Endothelial cell of umbilical vein (primary cell): ENCODE measurements around the gene PIM2. TPM values are rescaled to one million over a fixed set of nuclear protein-coding genes. Genes with fewer than 3 reads are reported as not detected.

Experiments
- BruUV-seq: library from RNA; stranded (reverse); fragments of 400-500 nt; replicated peaks from 2 replicates; lab custom pipeline; 2021; lab: Mats Ljungman, UMichigan
- CTCF ChIA-PET: fragments of 300-600, 350-600 bp; sonication (Branson Sonifier 250); formaldehyde crosslinking; loops from one replicate; lab custom pipeline; 2021; ENCODE audit warnings: antibody characterized with exemption, inconsistent platforms; lab: Charles Lee
- POLR2A ChIA-PET: fragments of 300-600, 350-600 bp; sonication (Branson Sonifier 250); formaldehyde crosslinking; loops from one replicate; lab custom pipeline; 2021; ENCODE audit warnings: antibody characterized with exemption, inconsistent platforms; lab: Charles Lee
- DNase-seq: peaks from one replicate; pipeline ENCODE4 v3.0.0-alpha.2; 2011; ENCODE audit warnings: low read depth, low spot score
- FAIRE-seq: peaks from 2 replicates; lab custom pipeline; 2011; peaks lifted over from hg19 to GRCh38; lab: Jason Lieb, UNC
- H2AFZ ChIP-seq: 2 replicates; pipeline ENCODE4 v1.6.0; 2012; ENCODE audit warnings: low read depth, low read length, control low read depth, inconsistent platforms
- H3K27ac ChIP-seq: 2 replicates; pipeline ENCODE4 v1.5.1; 2011; ENCODE audit warnings: low read depth, mild to moderate bottlenecking, control low read depth, low read length, moderate library complexity; ENCODE audit not compliant: insufficient read depth
- H3K27me3 ChIP-seq, 2 experiments: 2 replicates each; pipeline versions ENCODE4 v1.6.0 to v1.6.1; 2011; ENCODE audit warnings: low read length in 2 of 2, mixed read lengths in 1 of 2; ENCODE audit not compliant: control insufficient read depth in 2 of 2, insufficient read depth in 2 of 2
- H3K36me3 ChIP-seq, 2 experiments: 2 replicates in 1 of 2; 3 replicates in 1 of 2; pipeline ENCODE4 v1.5.1; 2011; ENCODE audit warnings: low read length in 2 of 2, mild to moderate bottlenecking in 1 of 2, moderate library complexity in 1 of 2; ENCODE audit not compliant: control insufficient read depth in 2 of 2, insufficient read depth in 2 of 2; ENCODE audit errors: extremely low read depth in 1 of 2
- H3K4me1 ChIP-seq: 3 replicates; pipeline ENCODE4 v1.5.1; 2011; ENCODE audit warnings: mild to moderate bottlenecking, low read length; ENCODE audit not compliant: control insufficient read depth, insufficient read depth; ENCODE audit errors: extremely low read depth
- H3K4me2 ChIP-seq: 2 replicates; pipeline ENCODE4 v1.6.1; 2011; ENCODE audit warnings: low read length, control low read depth, mixed read lengths; ENCODE audit not compliant: insufficient read depth
- H3K4me3 ChIP-seq, 3 experiments: fragments of 200-600 bp in 1 of 3; sonication (generic), shearing (Covaris generic) in 1 of 3; replicated peaks in 1 of 3; 2 replicates each; pipeline ENCODE4 v1.5.1; 2011 to 2016; ENCODE audit warnings: control low read depth in 3 of 3, low read length in 3 of 3, mild to moderate bottlenecking in 2 of 3, inconsistent platforms in 1 of 3, low read depth in 1 of 3, moderate library complexity in 1 of 3; ENCODE audit not compliant: insufficient read depth in 1 of 3
- H3K79me2 ChIP-seq: 2 replicates; pipeline ENCODE4 v1.6.0; 2012; ENCODE audit warnings: low read length, inconsistent platforms; ENCODE audit not compliant: control insufficient read depth, insufficient read depth
- H3K9ac ChIP-seq: replicated peaks from 2 replicates; pipeline ENCODE3; 2011; ENCODE audit warnings: low read length, control low read depth; ENCODE audit not compliant: insufficient read depth; ENCODE audit errors: extremely low read depth
- H3K9me1 ChIP-seq: replicated peaks from 3 replicates; pipeline ENCODE4 v1.6.0; 2011; ENCODE audit warnings: mild to moderate bottlenecking, low read length; ENCODE audit not compliant: control insufficient read depth, insufficient read depth; ENCODE audit errors: extremely low read depth
- H3K9me3 ChIP-seq: replicated peaks from 2 replicates; pipeline ENCODE4 v1.5.1; 2012; ENCODE audit warnings: low read length, inconsistent platforms; ENCODE audit not compliant: control insufficient read depth, insufficient read depth
- H4K20me1 ChIP-seq: replicated peaks from 2 replicates; pipeline ENCODE3; 2011; ENCODE audit warnings: mild to moderate bottlenecking, low read length; ENCODE audit not compliant: control insufficient read depth, insufficient read depth; ENCODE audit errors: extremely low read depth
- CTCF ChIP-seq, 2 donors: IDR thresholded peaks; 1 replicate in 1 of 2; 2 replicates in 1 of 2; pipeline ENCODE4 v1.5.1; 2011; ENCODE audit warnings: low read length in 2 of 2, mild to moderate bottlenecking in 2 of 2, moderate library complexity in 2 of 2, control low read depth in 1 of 2, inconsistent platforms in 1 of 2, low read depth in 1 of 2; ENCODE audit not compliant: insufficient read depth in 1 of 2; ENCODE audit errors: extremely low read depth in 1 of 2
- EZH2 ChIP-seq: IDR thresholded peaks from 2 replicates; pipeline ENCODE4 v1.6.1; 2012; ENCODE audit warnings: borderline replicate concordance, low read depth, mild to moderate bottlenecking, moderate library complexity, low read length, inconsistent platforms; ENCODE audit not compliant: severe bottlenecking
- FOS ChIP-seq: IDR thresholded peaks from 2 replicates; pipeline ENCODE4 v1.6.1; 2011; ENCODE audit warnings: mild to moderate bottlenecking, low read length, moderate library complexity, borderline replicate concordance; ENCODE audit not compliant: insufficient read depth
- JUN ChIP-seq: IDR thresholded peaks from 2 replicates; pipeline ENCODE4 v1.6.1; 2011; ENCODE audit warnings: borderline replicate concordance, low read depth; ENCODE audit not compliant: insufficient read length, insufficient read depth
- MAX ChIP-seq: IDR thresholded peaks from 2 replicates; pipeline ENCODE4 v1.6.1; 2011; ENCODE audit not compliant: insufficient read depth, insufficient read length
- MYC ChIP-seq: IDR thresholded peaks from one replicate; pipeline ENCODE4 v1.6.1; 2011; ENCODE audit warnings: mild to moderate bottlenecking, low read depth, low read length
- POLR2AphosphoS5 ChIP-seq: IDR thresholded peaks from 2 replicates; pipeline ENCODE4 v1.6.1; 2012; ENCODE audit warnings: low read depth, mild to moderate bottlenecking, control low read depth, low read length, moderate library complexity; ENCODE audit not compliant: insufficient read depth
- dilution Hi-C: fragments of 300-500 bp; cut with MboI; formaldehyde crosslinking; loops from one replicate; pipeline ENCODE4 v1.15.0; 2019; ENCODE audit warnings: low sequenced_read_pairs; ENCODE audit not compliant: extremely low pct_ligation_motif_present
- intact Hi-C: fragments of 100-400 bp; cut with micrococcal nuclease; formaldehyde crosslinking; loops from one replicate; pipeline ENCODE4 v1.10.0; 2022
- polyA plus RNA-seq, 4 experiments: library from polyadenylated mRNA; depleted of rRNA in 3 of 4; stranded (reverse) in 3 of 4; unstranded in 1 of 4; fragments of >200 nt; gene quantifications; 2 replicates each; pipeline versions ENCODE4 v1.2.1 to v1.2.3, GENCODE V29; 2011 to 2012; ENCODE audit warnings: missing spikeins in 1 of 4
- total RNA-seq: library from RNA; stranded (reverse); gene quantifications from 2 replicates; pipeline ENCODE4 v1.2.3, GENCODE V29; 2021

Gene PIM2
- total and polyA plus RNA-seq, 2 donors (not counting 3 experiments of a cell fraction or from before 2014, with no cell fraction given): 7.4 to 7.5 TPM

- ChIA-PET CTCF (no interaction called here), POLR2A (no interaction called here)
- DNase-seq (no peak), FAIRE-seq (peak; percentile 28)
- Histone ChIP-seq H3K9me1 (no peaks in the 10 kb centered on the region), H3K4me1 (no peaks in the 10 kb centered on the region), H3K79me2 (peaks cover 6% of the 10 kb centered on the region), H3K27ac (no peak overlapping the region), H3K9me3 (no peaks in the 10 kb centered on the region), H3K36me3 (peaks cover 0 to 10% of the 10 kb centered on the region in 2 experiments), H4K20me1 (no peaks in the 10 kb centered on the region), H3K9ac (no peak overlapping the region), H2AFZ (no peak overlapping the region), H3K4me2 (no peak overlapping the region), H3K4me3 (no peak overlapping the region), H3K27me3 (no peaks in the 10 kb centered on the region)
- dilution Hi-C loops (no loop called here), intact Hi-C loops (no loop called here)
- no peak for TF ChIP-seq JUN
- no TSS peak for BruUV-seq
Measured at GRCh38 chrX:48904180-48904579, 14.6 kb downstream of the PIM2 start.

- intact Hi-C loops: no loop called here
- H3K4me1 ChIP-seq: peaks cover 3% of the 10 kb centered on the region
- no peaks in the 10 kb centered on the region for H4K20me1 ChIP-seq
- no peaks in the 10 kb centered on the region for H3K27me3 ChIP-seq
- no peak overlapping the region for H3K27ac ChIP-seq
- dilution Hi-C loops: no loop called here
- peaks cover 10% of the 10 kb centered on the region for H3K79me2 ChIP-seq
- peaks cover 0 to 10% of the 10 kb centered on the region in 2 experiments for H3K36me3 ChIP-seq
- no peaks in the 10 kb centered on the region for H3K9me3 ChIP-seq
- no peak overlapping the region for H3K4me2 ChIP-seq
- no TSS peak for BruUV-seq
- CTCF ChIA-PET: interaction anchor here (1.2 kb wide), 1 partner anchor 255 kb away, joined by 3 read pairs; no protein-coding TSS in a partner anchor
- POLR2A ChIA-PET: no interaction called here
- H3K9ac ChIP-seq: no peak overlapping the region
- TF ChIP-seq MAX: no peak
- no peak for TF ChIP-seq FOS
- TF ChIP-seq POLR2AphosphoS5: no peak
- TF ChIP-seq JUN: no peak
- no peak for TF ChIP-seq CTCF (IDR thresholded peaks at IDR 0.05; ENCODE audit: extremely low read depth in 1 of 2, insufficient read depth in 1 of 2, low read depth in 1 of 2, low read length in 2 of 2)
- no peak for TF ChIP-seq EZH2
- no peak for TF ChIP-seq MYC
- no peak overlapping the region for H3K4me3 ChIP-seq
- H2AFZ ChIP-seq: no peak overlapping the region
- no peak for DNase-seq
- H3K9me1 ChIP-seq: no peaks in the 10 kb centered on the region
- FAIRE-seq: no peak
Measured at GRCh38 chrX:48903290-48903689, 15.5 kb downstream of the PIM2 start.
